Heart left ventricle (tissue), 16 donors: ENCODE results near the gene CTDSP2. TPM values are rescaled to one million over a fixed set of nuclear protein-coding genes. Genes with fewer than 3 reads are reported as not detected.

Experiments used
- ATAC-seq, 4 donors: fragments of 200-7000 bp; cut with Tn5 transposase; one replicate each; pipeline ENCODE4 v1.9.1; 2020 to 2022; ENCODE audit warnings: moderate library complexity in 4 of 4, mild to moderate bottlenecking in 3 of 4, moderate number of reproducible peaks in 1 of 4
- DNase-seq, 5 donors: peaks; one replicate each; pipeline ENCODE4 v3.0.0-alpha.2; 2020
- H3K27ac ChIP-seq, 12 donors: fragments of 200-600 bp; sonication (generic) in 4 of 12; one replicate each; pipeline versions ENCODE4 v1.5.0 to v1.8.0; 2016 to 2022; ENCODE audit warnings: mild to moderate bottlenecking in 2 of 12
- H3K27me3 ChIP-seq, 9 donors: fragments of 200-600 bp; sonication (generic) in 2 of 9; one replicate each; pipeline versions ENCODE4 v1.5.1 to v1.8.0; 2016 to 2022; ENCODE audit warnings: mild to moderate bottlenecking in 3 of 9
- H3K36me3 ChIP-seq, 9 donors: fragments of 200-600 bp; sonication (generic) in 2 of 9; one replicate each; pipeline versions ENCODE4 v1.5.0 to v1.8.0; 2018 to 2022; ENCODE audit warnings: mild to moderate bottlenecking in 2 of 9
- H3K4me1 ChIP-seq, 12 donors: fragments of 200-600 bp; sonication (generic) in 4 of 12; one replicate each; pipeline versions ENCODE4 v1.5.0 to v1.8.0; 2016 to 2022; ENCODE audit warnings: mild to moderate bottlenecking in 3 of 12
- H3K4me3 ChIP-seq, 12 donors: fragments of 200-600 bp; sonication (generic) in 4 of 12; one replicate each; pipeline versions ENCODE4 v1.5.0 to v1.8.0; 2017 to 2022; ENCODE audit warnings: mild to moderate bottlenecking in 9 of 12, moderate library complexity in 4 of 12
- H3K9me3 ChIP-seq, 12 donors: fragments of 200-600 bp; sonication (generic) in 4 of 12; one replicate each; pipeline versions ENCODE4 v1.5.0 to v1.8.0; 2016 to 2022; ENCODE audit warnings: mild to moderate bottlenecking in 1 of 12
- CTCF ChIP-seq, 12 donors: fragments of 200-600 bp; sonication (generic) in 4 of 12; IDR thresholded peaks; one replicate each; pipeline versions ENCODE4 v1.5.0 to v1.8.0; 2018 to 2022; ENCODE audit warnings: antibody characterized with exemption in 12 of 12, mild to moderate bottlenecking in 5 of 12
- POLR2A ChIP-seq, 2 donors: fragments of 450-650 bp; IDR thresholded peaks; one replicate each; pipeline ENCODE4 v1.6.1; 2017; ENCODE audit warnings: antibody characterized with exemption in 2 of 2, mild to moderate bottlenecking in 2 of 2, moderate library complexity in 2 of 2
- whole genome bisulfite sequencing, 4 donors: extraction: QIAGEN DNeasy Blood & Tissue Kit in 2 of 4; methylation state at CpG; one replicate each; pipeline versions ENCODE4 v1.1.5 to v1.1.7; 2013 to 2018; 5-methylcytosine and 5-hydroxymethylcytosine counted together
- intact Hi-C, 10 donors: fragments of 100-400 bp; cut with DNase I; formaldehyde crosslinking; loops; one replicate each; pipeline versions ENCODE4 v1.11.1 to v1.14.2; 2022
- polyA plus RNA-seq, 2 donors: library from polyadenylated mRNA; stranded (reverse); fragments of 200-250 nt; gene quantifications; one replicate each; pipeline ENCODE4 v1.2.3, GENCODE V29; 2013
- total RNA-seq, 9 donors: library from RNA; depleted of rRNA in 2 of 9; stranded (reverse); fragments of >200 nt in 2 of 9; fragmentation: NEBNext Ultra II Directional in 3 of 9; extraction: Animal tissue kit (Norgen Biotek cat#: 25700) in 3 of 9; gene quantifications; one replicate each; pipeline versions ENCODE4 v1.1.0 to v1.2.4, GENCODE V29; 2016 to 2023
- donor health status: ischemic (EF 13 %, LVEDD 7.1; RV severe dilation, severe dysfunction).
- donor health status: healthy with polysubstance abuse.
- donor health status: DM: no; HTN: yes; CAD: no.
- donor health status: DM: no; HTN: no; CAD: no.
- donor health status: ischemic (EF 25% LVEDD 6.9; RV normal size, moderate dysfunction).
- donor health status: ischemic (EF 25% LVEDD 5.7; RV mildly dilated, moderate dysfunction).
- donor health status: healthy.
- donor health status: DM: yes; HTN: yes; CAD: no.
- donor health status: ischemic (EF 35%, LVEDD 5.7; RV mildly dilated, moderate dysfunction).
- donor health status: nonischemic (EF 11% LVEDD 7.7; RV severe dilation, severe dysfunction).
- donor health status: DM: yes; HTN: yes; CAD: no.
- donor health status: PGD.
- donor health status: ischemic (EF 29% LVEDD 5.4; RV normal size, mild dysfunction).
- donor health status: nonischemic (EF 23%, LVEDD 6.1; RV moderate dilation, normal function).

The CTDSP2 gene
- total and polyA plus RNA-seq, 11 donors, result 28.0 to 191 (median 82.9) TPM

DNA sequence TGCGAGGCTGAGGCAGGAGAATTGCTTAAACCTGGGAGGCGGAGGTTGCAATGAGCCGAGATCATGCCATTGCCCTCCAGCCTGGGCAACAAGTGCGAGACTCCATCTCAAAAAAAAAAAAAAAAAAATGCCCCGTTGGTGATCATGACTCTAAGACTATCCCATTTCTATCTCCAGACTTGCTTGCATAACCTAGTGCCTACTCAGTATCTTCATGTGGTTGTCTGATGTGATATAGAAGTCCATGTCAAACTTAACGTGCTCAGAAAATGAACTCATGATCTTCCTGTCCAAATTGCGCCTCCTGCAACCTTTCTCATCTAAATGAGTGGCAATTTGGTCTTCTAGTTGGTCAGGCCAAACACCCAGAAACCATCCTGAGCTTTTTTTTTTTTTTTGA, 68.6 kb downstream of the CTDSP2 start:
- ATAC-seq (no peak), DNase-seq (no peak)
- no peak overlapping the region for H3K27ac ChIP-seq
- peaks cover 0 to 34% (median 8%) of the 10 kb centered on the region in 12 donors for H3K4me1 ChIP-seq
- no peaks in the 10 kb centered on the region for H3K9me3 ChIP-seq
- H3K36me3 ChIP-seq, result peaks cover 0 to 26% (median 6%) of the 10 kb centered on the region in 9 donors
- no peaks in the 10 kb centered on the region for H3K27me3 ChIP-seq
- 92 to 98% (median 95%) methylated on average over 7 of the region's 7 CpGs for WGBS, 4 donors
- H3K4me3 ChIP-seq, result no peak overlapping the region
- intact Hi-C loops, result no loop called here
- TF ChIP-seq POLR2A (IDR thresholded peaks at IDR 0.05) (no peak), CTCF (IDR thresholded peaks at IDR 0.05) (no peak)

DNA sequence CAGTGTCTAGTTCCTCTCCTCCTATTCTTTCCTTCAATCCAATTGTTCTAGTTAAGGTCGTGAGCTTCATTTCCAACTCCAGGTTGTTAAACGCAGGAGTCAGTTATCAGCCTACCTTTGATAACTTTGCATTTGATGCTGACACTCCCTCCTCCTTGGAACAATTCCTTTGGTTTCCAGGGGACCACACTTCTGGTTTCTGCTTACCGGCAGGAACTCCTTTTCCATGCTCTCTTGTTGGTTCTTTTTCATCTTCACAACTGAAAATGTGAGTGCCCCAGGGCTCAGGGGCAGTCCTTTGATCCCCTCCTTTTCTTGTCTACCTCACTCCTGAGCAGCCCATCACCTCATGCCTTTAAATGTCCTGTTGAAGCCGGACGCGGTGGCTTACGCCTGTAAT, 69.2 kb downstream of the CTDSP2 start:
- H3K27ac ChIP-seq, result no peak overlapping the region
- DNase-seq, result no peak
- 88 to 93% (median 90%) methylated on average over 7 of the region's 7 CpGs for WGBS, 4 donors
- intact Hi-C loops, result no loop called here
- no peak overlapping the region for H3K4me3 ChIP-seq
- peaks cover 0 to 26% (median 6%) of the 10 kb centered on the region in 9 donors for H3K36me3 ChIP-seq
- ATAC-seq, result no peak
- peaks cover 0 to 35% (median 8%) of the 10 kb centered on the region in 12 donors for H3K4me1 ChIP-seq
- TF ChIP-seq CTCF (IDR thresholded peaks at IDR 0.05) (no peak), POLR2A (IDR thresholded peaks at IDR 0.05) (no peak)
- no peaks in the 10 kb centered on the region for H3K9me3 ChIP-seq
- H3K27me3 ChIP-seq, result no peaks in the 10 kb centered on the region

DNA sequence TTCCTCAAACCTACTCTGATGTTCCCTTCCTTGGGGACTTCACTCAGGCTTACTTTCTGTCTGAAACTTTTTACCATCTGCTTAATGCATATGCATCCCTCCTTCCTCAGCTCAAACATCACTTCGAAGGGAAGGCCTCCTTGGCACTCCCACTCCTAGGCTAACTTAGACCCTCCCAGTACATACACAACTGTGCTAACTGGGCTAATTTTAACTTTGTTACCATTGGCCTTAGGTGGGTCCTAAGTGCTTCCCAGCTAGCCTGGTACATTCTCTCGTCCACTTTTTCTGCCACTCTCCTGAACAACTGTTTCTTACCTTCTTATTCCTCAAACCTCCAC, 70.3 kb downstream of the CTDSP2 start:
- DNase-seq, result no peak
- ATAC-seq, result no peak
- H3K4me1 ChIP-seq, result peaks cover 0 to 27% (median 11%) of the 10 kb centered on the region in 12 donors
- no peaks in the 10 kb centered on the region for H3K9me3 ChIP-seq
- peaks cover 0 to 26% (median 6%) of the 10 kb centered on the region in 9 donors for H3K36me3 ChIP-seq
- no peak overlapping the region for H3K27ac ChIP-seq
- no peak overlapping the region for H3K4me3 ChIP-seq
- no peaks in the 10 kb centered on the region for H3K27me3 ChIP-seq
- WGBS, 4 donors, result 87 to 92% (median 89%) methylated on average over 2 of the region's 2 CpGs
- intact Hi-C loops, result no loop called here
- no peak for TF ChIP-seq CTCF (IDR thresholded peaks at IDR 0.05)

GRCh38 chr12:57775563-57776246, 70.8 kb downstream of the CTDSP2 start:
- H3K4me1 ChIP-seq, result peaks cover 0 to 27% (median 15%) of the 10 kb centered on the region in 12 donors
- intact Hi-C loops, result no loop called here
- no peak for DNase-seq
- WGBS, 4 donors, result 76 to 85% (median 83%) methylated on average over 4 of the region's 4 CpGs
- no peaks in the 10 kb centered on the region for H3K9me3 ChIP-seq
- no peak for ATAC-seq
- no peak overlapping the region for H3K27ac ChIP-seq
- H3K4me3 ChIP-seq, result no peak overlapping the region
- H3K36me3 ChIP-seq, result peaks cover 0 to 23% (median 6%) of the 10 kb centered on the region in 9 donors
- TF ChIP-seq POLR2A (IDR thresholded peaks at IDR 0.05), result no peak
- TF ChIP-seq CTCF (IDR thresholded peaks at IDR 0.05), result no peak
- no peaks in the 10 kb centered on the region for H3K27me3 ChIP-seq
